NCI-H2029 (cell line): Measurements from ENCODE around the gene FNDC3B.

Experiments used
- DNase-seq: peaks from one replicate; lab custom pipeline; 2025; lab: John Stamatoyannopoulos, UW

The FNDC3B gene

DNA sequence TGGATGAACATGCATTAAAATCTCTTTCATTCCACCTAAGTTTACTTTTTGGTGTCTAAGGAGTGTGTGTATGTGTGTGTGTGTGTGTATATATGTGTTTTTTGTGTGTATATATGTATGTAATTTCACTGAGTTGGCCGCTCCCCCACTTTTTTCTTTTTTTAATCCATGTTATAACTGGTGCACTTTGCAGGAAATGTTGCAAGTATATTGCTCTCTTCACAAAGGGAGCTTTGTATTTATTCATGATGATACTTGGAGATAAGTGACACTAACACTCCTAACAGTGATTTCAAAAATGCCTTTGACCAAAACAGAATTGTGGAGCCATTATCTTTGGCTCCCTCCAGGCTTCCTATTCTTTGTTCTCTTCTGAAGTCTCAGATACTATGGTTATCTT, 95.8 kb downstream of the FNDC3B start:
- DNase-seq = no peak

DNA sequence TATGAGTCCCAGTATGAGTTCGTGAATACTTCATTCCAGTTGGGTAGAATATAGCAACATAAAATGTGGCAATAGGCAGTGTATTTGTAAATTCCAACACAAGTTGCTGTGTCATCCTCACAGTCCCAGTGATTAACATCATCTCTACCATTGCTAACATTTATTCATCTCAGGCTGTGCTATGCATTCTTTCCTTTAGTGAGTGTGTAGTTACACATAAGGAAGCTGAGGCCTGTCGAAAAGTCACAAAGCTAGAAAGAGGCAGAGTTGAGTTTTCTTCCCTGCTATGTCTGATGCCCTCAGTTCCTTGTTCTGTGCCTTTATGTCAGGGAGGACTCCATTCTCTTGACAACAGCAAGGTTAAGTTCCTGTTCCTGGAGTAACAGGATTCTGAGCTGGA, 96.4 kb downstream of the FNDC3B start:
- DNase-seq = no peak

DNA sequence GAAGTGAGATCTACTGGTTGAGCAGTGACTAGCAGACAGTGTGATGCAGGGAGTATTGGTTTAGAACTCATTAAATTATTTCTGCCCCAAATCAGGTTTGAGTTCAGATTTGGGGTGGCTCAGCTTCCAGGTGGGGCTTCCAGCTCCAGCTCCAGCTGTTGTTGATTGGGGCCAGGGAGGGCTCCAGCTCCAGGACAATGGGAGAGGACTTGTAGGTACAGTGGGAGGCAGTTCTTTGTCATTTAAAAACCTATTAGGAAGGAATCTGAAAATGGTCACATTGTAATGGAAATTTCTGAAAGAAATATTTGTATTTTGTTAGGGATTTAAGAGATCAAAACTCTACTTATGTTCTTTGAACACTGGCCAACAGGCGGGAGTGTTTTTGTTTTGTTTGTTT, 97.0 kb downstream of the FNDC3B start:
- DNase-seq = no peak

DNA sequence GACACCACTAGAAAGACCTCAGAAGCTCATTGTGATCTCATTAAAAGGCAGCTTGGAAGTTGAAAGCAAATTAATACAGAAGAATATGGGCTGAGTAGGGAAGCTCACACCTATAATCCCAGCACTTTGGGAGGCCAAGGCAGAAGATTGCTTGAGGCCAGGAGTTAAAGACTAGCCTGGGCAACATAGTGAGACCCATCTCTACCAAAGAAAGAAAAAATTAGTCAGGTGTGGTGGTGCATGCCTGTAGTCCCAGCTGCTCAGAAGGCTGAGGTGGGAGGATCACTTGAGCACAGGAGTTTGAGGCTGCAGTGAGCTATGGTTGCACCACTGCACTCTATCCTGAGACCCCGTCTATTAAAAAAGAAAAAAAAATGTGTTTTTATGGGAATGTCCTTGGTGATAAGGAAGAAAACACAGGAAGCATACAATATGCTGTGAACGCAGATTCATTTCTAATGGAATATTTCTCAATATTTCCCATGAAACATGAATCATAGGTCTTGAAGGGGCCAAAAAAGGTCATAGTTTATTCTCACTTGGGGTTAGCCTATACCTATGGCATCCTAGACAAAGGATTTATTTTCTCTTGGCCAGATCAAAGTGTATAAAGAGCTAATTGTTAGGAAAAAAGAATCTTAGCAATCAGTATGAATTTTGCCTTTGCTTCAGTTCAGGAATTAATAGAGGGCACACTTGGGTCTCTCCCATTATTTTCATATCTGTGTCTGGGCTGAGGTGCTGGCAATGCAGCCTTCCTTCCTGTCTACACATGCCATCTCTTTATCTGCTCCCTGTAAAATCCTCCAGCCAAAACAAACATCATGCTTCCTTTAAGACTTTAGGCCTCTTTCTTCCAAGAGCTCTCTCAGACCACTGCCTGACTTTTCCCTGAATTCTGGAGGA, 98.2 kb downstream of the FNDC3B start:
- no peak for DNase-seq

DNA sequence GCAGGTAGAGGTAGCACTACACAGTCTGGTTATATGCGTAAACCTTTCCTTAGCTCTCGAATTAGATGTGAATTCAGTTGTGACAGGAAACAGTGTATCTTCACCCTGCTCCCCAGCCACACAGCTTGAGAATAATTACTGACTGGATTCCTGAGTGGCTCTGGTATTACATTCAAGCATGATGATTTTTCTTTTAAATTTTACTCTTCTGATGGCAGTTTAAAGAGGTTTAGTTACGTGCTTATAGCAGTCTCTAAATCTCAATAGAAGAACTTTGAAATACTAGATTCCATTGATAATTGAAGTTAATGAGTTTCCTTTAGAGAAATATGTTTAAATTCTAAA, 98.8 kb downstream of the FNDC3B start:
- DNase-seq = no peak

DNA sequence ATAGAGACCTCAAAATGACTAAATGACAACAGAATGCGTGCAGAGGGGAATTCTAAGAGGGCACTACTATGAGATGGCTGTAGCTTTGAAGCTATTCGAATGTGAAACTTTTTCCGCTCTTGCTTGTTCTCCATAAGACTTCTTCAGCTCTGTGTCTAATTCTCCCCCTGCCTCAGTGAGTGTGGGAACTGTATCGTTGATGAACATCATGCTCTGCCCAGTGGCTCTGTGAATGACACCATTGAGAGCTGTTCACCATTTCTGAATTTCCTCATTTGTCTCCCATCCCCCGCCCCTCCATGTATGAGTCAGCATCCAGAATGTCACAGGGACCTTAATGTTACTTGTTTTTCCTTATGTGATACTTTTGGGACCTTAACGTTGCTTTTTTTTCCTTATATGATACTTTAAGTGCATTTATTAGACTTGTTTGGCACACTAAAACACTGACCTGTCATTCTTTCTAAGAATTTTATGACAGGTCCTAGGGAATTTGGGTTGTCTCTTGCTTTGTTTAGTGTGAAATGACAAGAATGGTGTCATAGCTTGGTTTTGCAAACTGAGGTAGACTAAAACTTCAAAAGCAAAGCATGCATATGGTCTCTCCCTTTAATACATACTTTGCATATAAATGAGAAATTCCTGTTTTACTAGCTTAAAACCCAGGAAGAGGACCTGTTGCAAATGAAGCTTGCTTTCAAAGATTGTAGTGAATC, 99.6 kb downstream of the FNDC3B start:
- peak; percentile 60 for DNase-seq

DNA sequence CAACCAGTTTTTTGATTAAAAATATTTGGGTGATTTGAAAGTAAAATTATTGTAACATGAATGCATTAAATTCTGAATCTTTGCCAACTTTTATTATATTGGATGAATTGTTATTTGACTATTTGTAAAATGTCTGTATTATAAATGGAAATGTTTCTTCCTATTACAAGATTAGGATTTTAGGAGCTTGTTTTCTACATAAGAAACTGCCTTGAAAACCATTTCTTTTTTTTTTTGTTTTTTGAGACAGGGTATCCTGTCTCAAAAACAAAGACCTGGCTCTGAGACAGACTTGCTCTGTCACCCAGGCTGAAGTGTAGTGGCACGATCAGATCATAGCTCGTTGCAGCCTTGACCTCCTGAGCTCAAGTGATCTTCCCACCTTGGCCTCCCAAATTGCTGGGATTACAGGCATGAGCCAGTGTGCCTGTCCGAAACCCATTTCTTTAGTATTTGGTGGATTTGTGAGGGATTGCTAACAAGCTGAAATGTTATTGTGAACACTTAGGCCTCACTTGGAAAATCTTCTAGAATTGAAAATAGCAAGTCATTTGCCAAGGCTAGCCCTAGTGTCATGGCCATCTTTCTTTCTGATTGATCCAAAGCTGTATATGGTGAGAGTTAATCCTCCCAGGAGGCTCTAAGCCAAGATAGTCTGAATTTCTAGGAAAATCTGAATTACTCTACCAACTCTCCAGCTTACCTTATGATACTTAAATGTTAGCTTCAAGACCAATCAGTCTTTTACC, 100.3 kb downstream of the FNDC3B start:
- DNase-seq = no peak

DNA sequence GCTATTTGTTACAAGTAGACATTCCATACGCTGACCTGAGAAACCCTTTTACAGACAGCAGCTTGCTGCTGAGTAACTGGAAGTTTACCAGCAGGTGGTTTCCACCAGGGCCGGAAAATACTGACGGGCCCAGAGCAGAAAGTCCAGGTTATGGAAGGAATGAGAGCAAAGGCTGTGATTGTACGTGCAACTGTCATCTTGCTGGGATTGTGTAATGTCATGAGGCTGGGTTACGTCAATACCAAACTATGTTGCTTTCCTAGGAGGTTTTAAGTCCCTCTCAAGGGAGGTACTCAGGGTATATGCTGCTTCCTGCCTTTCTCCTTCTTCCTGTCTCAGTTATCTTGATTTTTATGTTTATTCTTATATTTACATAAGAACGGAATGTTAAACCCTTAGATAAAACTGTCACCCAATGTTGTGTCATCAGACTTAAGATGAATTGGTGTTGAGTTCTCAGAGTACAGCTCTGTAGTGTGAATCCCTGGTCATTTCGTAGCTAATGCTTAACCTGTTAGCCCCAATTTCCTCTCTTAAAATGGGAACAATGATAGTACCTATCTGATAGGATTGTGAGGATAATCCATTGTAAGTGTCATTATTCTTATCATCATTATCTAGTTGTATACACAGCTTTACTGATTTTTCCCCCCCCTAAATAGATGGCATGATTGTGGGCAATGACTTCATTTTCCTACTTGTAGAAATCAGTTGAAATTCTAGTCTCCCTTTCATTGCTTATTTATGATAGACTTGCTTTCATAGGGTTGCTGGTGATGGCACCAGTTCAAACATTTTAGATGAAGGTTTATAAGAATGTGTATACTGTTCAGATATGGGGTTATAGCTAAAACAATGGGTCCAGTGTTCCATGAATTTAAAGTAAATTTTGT, 101.4 kb downstream of the FNDC3B start:
- DNase-seq = no peak

DNA sequence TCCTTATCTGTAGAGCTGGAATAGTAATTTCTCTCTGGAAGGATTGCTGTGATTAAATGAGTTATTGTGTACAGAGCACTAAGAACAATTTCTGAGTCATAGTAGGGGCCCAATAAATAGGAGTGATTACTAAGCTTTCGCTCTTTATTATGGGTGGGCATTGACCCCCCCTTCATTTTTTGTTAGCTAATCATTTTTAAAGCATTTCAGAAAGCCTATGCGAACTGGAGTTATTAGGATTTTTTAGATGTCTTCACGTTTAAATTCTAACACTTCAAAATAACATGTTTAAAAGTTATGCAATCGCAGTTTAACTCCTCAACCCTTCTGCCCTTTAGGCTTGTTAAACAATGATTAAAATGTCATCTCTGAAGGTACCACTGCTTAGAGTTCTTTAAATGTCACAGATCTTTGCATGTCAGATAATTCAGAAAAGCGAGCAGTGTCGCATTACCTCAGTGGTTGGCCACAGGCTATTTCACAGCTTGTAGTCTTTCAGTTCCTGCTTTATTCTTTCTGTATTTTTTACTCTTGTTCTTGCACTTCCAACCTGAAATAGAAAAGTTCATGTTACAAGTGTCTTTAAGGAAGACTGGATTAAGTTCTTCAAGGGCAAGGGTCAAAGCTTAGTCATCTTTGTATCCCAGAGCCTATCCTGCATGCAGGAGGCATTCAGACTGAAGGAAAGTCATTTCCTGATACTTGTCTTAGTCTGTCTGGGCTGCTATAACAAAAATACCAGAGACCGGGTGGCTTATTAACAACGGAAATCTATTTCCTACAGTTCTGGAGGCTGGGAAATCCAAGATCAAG, 102.9 kb downstream of the FNDC3B start:
- DNase-seq = no peak

DNA sequence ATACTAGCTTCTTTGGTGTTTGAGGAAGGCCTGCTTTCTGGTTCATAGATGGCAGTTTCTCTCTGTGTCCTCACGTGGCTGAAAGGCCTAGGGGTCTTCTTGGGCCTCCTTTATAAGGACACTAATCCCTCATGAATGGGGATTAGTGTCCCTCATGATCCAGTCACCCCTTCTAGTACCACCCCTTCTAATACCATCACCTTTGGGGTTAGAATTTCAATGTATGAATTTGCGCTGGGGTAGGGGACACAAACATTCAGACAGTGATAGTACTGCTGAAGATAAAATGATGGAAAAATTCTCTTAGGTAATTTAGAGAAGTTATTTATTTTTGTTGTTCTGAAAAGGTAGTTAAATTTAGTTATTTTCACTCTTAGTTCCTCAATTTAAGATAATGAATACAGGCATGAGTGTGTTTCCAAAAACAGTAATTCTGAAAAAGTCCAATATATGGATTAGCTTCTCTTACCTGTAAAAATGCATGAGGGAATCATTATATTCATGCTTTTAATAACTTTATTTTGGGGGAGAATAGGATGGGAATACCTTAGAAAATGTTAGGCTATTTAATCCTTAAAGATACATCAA, 103.6 kb downstream of the FNDC3B start:
- DNase-seq = no peak

DNA sequence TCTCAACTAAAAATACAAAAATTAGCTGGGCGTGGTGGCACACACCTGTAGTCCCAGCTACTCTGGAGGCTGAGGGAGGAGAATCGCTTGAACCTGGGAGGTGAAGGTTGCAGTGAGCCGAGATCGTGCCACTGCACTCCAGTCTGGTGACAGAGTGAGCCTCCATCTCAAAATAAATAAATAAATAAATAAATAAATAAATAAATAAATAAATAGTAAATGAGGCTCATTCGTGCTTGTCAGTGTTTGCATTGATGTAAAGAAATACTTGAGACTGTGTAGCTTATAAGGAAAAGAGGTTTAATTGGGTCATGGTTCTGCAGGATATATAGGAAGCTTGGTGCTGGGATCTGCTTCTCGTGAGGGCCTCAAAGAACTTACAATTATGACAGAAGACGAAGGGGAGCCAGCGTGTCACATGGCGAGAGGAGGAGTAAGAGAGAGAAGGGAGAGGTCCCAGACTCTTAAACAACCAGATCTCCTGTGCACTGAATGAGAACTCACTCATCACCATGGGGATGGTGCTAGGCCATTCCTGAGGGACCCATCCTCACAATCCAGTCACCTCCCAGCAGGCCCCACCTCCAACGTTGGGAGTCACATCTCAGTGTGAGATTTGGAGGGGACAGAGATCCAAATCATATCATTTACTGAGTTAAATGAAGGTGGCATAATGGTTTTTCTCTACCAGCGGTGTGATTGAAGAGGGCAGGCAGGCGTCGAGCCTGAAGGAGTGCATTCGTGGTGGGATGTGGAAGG, 104.5 kb downstream of the FNDC3B start:
- no peak for DNase-seq

DNA sequence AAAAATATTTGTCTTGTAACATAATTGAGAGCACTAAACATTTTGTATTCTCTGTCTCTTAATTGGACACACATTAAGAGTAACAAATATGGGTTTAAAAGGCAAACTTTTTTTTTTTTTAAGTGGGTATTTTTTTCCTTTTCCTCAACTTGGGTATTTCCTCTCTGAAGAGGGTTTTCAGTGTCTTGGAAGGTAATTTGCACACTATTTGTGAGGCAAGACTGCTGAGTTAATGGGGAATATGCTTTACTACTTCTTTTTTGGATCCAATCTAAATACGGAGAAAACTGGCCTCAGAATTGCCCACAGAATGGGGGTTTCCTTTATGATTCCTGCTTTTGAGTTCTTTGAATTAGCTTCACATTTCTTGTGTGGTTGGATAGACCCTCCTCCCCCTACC, 105.2 kb downstream of the FNDC3B start:
- DNase-seq = no peak

DNA sequence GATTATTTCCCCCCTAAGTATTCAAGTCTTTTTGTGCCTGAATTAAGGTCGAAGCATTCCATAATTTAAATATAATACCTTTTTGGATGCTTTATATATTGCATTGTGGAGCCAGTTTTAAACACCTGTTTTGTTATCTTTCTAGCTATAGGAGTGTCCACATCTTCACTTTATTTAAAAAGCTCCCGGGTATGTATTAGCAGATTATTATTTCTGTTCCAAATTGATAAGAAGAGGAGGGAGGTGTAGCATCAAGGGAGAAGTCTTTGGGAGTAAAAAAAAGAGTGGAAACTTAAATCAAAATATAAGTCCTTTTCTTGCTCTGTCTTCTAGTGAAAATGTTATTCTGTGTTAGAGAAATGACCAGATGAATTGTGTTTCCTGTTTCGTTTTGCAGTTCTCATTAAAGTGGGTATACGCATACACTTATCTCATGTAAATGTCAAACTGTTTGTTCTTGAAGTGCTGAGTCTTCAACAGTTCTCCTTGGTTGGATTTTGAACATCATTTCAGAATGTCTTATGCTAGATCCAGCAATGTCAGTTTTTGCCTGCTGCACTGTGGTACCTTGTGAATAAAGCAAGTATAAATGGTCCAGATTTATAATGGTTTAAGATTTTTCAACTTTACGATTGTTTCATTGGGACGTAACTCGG, 105.8 kb downstream of the FNDC3B start:
- no peak for DNase-seq

DNA sequence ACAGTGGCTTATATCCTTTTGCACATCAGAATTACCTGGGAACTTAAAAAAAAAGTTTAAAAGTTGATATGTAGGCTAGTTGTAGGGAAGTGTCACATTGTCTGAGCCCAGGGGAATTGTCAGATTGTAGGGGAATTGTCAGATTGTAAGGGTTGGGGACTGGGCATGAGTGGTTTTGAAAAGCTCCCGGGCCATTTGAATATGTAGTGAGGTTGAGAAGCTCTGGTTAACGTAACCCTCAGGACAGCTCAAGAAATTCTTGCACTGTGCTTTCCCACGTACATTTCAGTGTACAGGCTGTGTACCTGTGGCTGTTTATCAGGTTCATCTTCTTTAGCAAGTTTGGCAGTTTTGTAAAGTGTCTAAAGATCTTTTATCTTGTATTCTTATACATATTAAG, 107.0 kb downstream of the FNDC3B start:
- DNase-seq = no peak

DNA sequence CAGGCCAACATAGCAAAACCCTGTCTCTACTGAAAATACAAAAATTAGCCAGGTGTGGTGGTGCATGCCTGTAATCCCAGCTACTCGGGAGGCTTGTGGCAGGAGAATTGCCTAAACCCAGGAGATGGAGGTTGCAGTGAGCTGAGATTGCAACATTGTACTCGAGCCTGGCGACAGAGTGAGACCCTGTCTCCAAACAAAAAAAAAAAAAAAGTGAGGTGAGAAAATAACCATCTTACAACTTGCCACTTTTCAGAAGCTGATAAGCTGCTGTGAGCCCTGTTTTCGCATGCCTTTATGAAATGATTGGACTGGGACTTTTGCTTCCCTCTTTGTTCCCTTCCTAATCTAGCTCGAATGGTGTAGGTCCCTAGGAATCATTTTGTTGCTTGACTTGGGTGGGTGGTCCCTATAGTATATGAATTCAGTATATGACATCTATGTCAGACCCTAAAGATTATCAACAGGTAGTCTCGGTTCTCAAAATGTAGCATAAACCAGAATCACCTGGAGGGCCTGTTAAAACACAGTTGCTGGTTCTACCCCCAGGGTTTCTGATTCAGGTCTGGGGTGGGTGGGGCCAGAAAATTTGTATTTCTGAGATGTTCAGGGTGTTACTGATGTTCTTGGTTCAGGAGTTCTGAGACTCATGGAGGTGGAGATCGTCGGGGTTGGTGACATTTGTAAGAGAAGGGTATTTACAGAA, 107.9 kb downstream of the FNDC3B start:
- DNase-seq = no peak

DNA sequence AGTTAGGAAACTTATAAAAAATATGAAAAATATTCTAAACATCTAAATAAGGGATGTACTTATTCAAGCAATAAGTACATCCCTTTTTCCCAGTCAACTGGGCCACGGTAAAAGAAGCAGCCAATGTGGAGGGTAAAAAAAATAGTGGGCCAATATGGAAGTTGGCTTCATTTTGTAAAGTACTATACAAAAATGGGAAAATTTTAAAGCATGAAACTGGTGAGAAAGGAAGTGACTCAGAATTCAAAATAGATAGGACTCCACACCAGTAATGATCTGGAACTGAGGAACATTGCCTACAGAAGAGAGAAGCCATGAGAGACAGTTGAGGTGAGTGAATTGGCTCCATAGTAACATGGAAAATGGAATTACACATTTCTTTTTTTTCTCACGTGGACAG, 108.9 kb downstream of the FNDC3B start:
- no peak for DNase-seq

DNA sequence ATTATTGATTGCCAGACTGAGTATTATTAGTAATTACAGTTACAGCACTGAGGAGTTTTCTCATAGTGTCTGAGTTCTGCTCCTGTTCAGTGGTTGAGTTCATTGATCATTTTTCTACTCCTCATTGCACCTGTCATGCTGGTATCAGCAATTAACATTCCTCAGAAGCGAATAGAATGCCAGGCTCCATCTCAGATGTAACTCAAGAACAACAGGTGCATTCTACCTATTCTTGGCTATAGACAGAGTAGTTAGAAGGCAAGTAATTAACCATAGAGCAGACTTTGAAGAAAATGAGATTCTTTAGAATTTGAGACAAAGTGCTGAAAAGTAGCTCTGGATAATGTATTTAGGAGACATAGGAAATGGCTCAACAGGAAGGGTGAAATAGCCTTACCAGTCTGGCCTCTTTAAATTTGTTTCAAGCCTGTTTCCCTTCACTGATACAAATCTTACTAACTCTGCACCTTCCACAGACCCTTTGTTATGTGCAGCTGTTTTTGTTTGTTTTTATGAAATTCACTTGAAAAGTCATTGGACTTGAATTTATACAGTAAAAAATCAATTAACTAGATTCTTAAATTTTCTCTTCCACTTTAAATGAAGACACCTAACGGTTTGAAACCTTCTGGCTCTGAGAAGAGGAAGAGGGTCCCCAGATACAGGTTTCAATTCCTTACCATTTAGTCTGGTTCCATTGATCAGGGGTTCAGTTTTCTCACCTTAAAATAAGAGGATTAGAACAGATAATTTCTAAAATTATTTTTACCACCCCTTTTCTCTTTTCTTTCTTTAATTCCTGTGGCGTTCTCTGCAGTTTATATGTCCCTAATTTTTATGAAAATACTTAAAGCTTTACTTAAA, 109.6 kb downstream of the FNDC3B start:
- no peak for DNase-seq

DNA sequence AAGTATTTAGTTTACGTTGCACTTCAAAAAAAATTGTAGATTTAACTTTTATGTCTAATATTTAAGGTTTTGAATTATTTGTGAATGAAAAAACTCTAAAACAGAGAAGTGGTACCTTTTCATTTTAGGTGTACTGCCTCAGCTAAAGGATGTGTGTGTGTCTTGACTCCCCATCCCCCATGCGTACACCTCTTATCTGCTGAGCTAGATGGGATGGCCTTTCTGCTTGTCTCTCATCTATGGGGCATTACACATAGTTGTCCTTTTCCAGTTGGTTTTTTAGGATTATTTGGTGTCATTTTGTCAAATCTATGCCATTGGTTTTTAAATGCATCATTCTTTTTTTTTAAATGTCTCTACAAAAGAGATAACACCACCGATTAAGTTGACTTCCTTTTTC, 110.9 kb downstream of the FNDC3B start:
- DNase-seq = no peak
